Trophoblast cell (in vitro differentiated cells and primary cell): ENCODE data around the gene LONP2.

Experiments used
- DNase-seq, 2 donors: peaks; one replicate each; pipeline ENCODE4 v3.0.0-alpha.2; 2016
- H2AFZ ChIP-seq: 2 replicates; pipeline ENCODE4 v1.6.1; 2013; ENCODE audit warnings: low read length, moderate library complexity, mild to moderate bottlenecking; ENCODE audit not compliant: insufficient read depth, poor library complexity
- H2AK5ac ChIP-seq: 2 replicates; pipeline ENCODE4 v1.6.1; 2013; ENCODE audit warnings: mild to moderate bottlenecking, low read length
- H2BK120ac ChIP-seq: 2 replicates; pipeline ENCODE4 v1.6.1; 2013; ENCODE audit warnings: low read length, mild to moderate bottlenecking, moderate library complexity; ENCODE audit not compliant: insufficient read depth, poor library complexity
- H2BK12ac ChIP-seq: 2 replicates; pipeline ENCODE4 v1.6.1; 2013; ENCODE audit warnings: mild to moderate bottlenecking, low read length, moderate library complexity
- H2BK5ac ChIP-seq: 2 replicates; pipeline ENCODE4 v1.6.1; 2013; ENCODE audit warnings: low read length, low read depth, moderate library complexity, mild to moderate bottlenecking; ENCODE audit not compliant: poor library complexity
- H3K14ac ChIP-seq: 2 replicates; pipeline ENCODE4 v1.6.1; 2013; ENCODE audit warnings: mild to moderate bottlenecking, low read length
- H3K18ac ChIP-seq: 2 replicates; pipeline ENCODE4 v1.6.1; 2013; ENCODE audit warnings: mild to moderate bottlenecking, low read length
- H3K23ac ChIP-seq: 2 replicates; pipeline ENCODE4 v1.6.1; 2013; ENCODE audit warnings: low read length
- H3K27ac ChIP-seq: 2 replicates; pipeline ENCODE4 v1.5.1; 2013; ENCODE audit warnings: low read depth, mild to moderate bottlenecking, inconsistent platforms, low read length, moderate library complexity
- H3K27me3 ChIP-seq: 2 replicates; pipeline ENCODE4 v1.6.1; 2013; ENCODE audit warnings: inconsistent platforms, mild to moderate bottlenecking, low read length, moderate library complexity; ENCODE audit not compliant: insufficient read depth
- H3K36me3 ChIP-seq, 2 experiments: 1 replicate in 1 of 2; 2 replicates in 1 of 2; pipeline ENCODE4 v1.6.1; 2013; ENCODE audit warnings: low read length in 2 of 2, mild to moderate bottlenecking in 2 of 2, moderate library complexity in 1 of 2; ENCODE audit not compliant: insufficient read depth in 2 of 2, control insufficient read depth in 1 of 2
- H3K4ac ChIP-seq: 2 replicates; pipeline ENCODE4 v1.6.1; 2013; ENCODE audit warnings: low read depth, mild to moderate bottlenecking, low read length, moderate library complexity
- H3K4me1 ChIP-seq, 2 experiments: 1 replicate in 1 of 2; 2 replicates in 1 of 2; pipeline ENCODE4 v1.6.1; 2013; ENCODE audit warnings: low read length in 2 of 2, mild to moderate bottlenecking in 2 of 2, moderate library complexity in 1 of 2; ENCODE audit not compliant: insufficient read depth in 2 of 2, control insufficient read depth in 1 of 2
- H3K4me2 ChIP-seq: 2 replicates; pipeline ENCODE4 v1.6.1; 2013; ENCODE audit warnings: inconsistent platforms, mild to moderate bottlenecking, low read length, moderate library complexity
- H3K4me3 ChIP-seq: 2 replicates; pipeline ENCODE4 v1.5.1; 2013; ENCODE audit warnings: mild to moderate bottlenecking, low read depth, low read length, inconsistent platforms
- H3K79me1 ChIP-seq: one replicate; pipeline ENCODE4 v1.6.1; 2013; ENCODE audit warnings: low read length
- H3K79me2 ChIP-seq: 2 replicates; pipeline ENCODE4 v1.6.1; 2013; ENCODE audit warnings: low read length, mild to moderate bottlenecking; ENCODE audit not compliant: control insufficient read depth, insufficient read depth, poor library complexity
- H3K9ac ChIP-seq: 2 replicates; pipeline ENCODE4 v1.6.1; 2013; ENCODE audit warnings: mild to moderate bottlenecking, low read length
- H3K9me3 ChIP-seq: 2 replicates; pipeline ENCODE4 v1.6.1; 2013; ENCODE audit warnings: low read depth, mild to moderate bottlenecking, control low read depth, inconsistent platforms, low read length; ENCODE audit not compliant: insufficient read depth
- H4K12ac ChIP-seq: 2 replicates; pipeline ENCODE4 v1.6.1; 2013; ENCODE audit warnings: low read depth, mild to moderate bottlenecking, low read length, moderate library complexity
- H4K8ac ChIP-seq: 2 replicates; pipeline ENCODE4 v1.6.1; 2013; ENCODE audit warnings: low read depth, mild to moderate bottlenecking, low read length, moderate library complexity
- H4K91ac ChIP-seq: one replicate; pipeline ENCODE4 v1.6.1; 2013; ENCODE audit warnings: low read depth, mild to moderate bottlenecking, low read length, moderate library complexity
- WGBS: extraction: QIAGEN DNeasy Blood & Tissue Kit; methylation state at CpG from one replicate; pipeline ENCODE4 v1.1.7; 2013; ENCODE audit warnings: missing lambda C conversion rate; ENCODE audit not compliant: insufficient read length, insufficient coverage; ENCODE audit errors: extremely low coverage; 5-methylcytosine and 5-hydroxymethylcytosine counted together

Gene LONP2

GRCh38 chr16:48277158-48277557, 33.1 kb downstream of the LONP2 start:
- Histone ChIP-seq H3K4me2 (no peak overlapping the region), H3K4me1 (no peaks in the 10 kb centered on the region), H3K9ac (no peak overlapping the region), H4K12ac (no peak overlapping the region), H2AFZ (no peak overlapping the region), H3K14ac (no peak overlapping the region), H3K9me3 (no peaks in the 10 kb centered on the region), H3K36me3 (peaks cover 0 to 2% of the 10 kb centered on the region in 2 experiments), H3K79me1 (no peaks in the 10 kb centered on the region), H2AK5ac (no peak overlapping the region), H3K4ac (no peak overlapping the region), H3K27me3 (no peaks in the 10 kb centered on the region), H3K23ac (no peak overlapping the region), H2BK120ac (no peak overlapping the region), H4K91ac (no peak overlapping the region), H3K4me3 (no peak overlapping the region), H2BK12ac (no peak overlapping the region), H2BK5ac (no peak overlapping the region), H4K8ac (no peak overlapping the region), H3K27ac (no peak overlapping the region), H3K79me2 (no peaks in the 10 kb centered on the region), H3K18ac (no peak overlapping the region)
- no peak for DNase-seq
- WGBS, result no CpG with 5 or more reads among the region's 5 CpGs

GRCh38 chr16:48279199-48279598, 35.1 kb downstream of the LONP2 start:
- Histone ChIP-seq H3K27me3 (no peaks in the 10 kb centered on the region), H2AFZ (no peak overlapping the region), H2BK5ac (no peak overlapping the region), H2BK12ac (no peak overlapping the region), H3K4me2 (no peak overlapping the region), H3K18ac (no peak overlapping the region), H3K4ac (no peak overlapping the region), H3K9ac (no peak overlapping the region), H3K14ac (no peak overlapping the region), H3K36me3 (peaks cover 0 to 2% of the 10 kb centered on the region in 2 experiments), H3K4me1 (no peaks in the 10 kb centered on the region), H2BK120ac (no peak overlapping the region), H3K79me2 (no peaks in the 10 kb centered on the region), H3K4me3 (no peak overlapping the region), H3K79me1 (no peaks in the 10 kb centered on the region), H3K27ac (no peak overlapping the region), H4K91ac (no peak overlapping the region), H4K12ac (no peak overlapping the region), H4K8ac (no peak overlapping the region), H3K9me3 (no peaks in the 10 kb centered on the region), H2AK5ac (no peak overlapping the region), H3K23ac (no peak overlapping the region)
- DNase-seq, result no peak
- WGBS, result no CpG with 5 or more reads among the region's 2 CpGs

GRCh38 chr16:48280546-48280945, 36.4 kb downstream of the LONP2 start:
- no peak for DNase-seq
- Histone ChIP-seq H2AK5ac (no peak overlapping the region), H3K36me3 (peaks cover 0 to 2% of the 10 kb centered on the region in 2 experiments), H3K23ac (no peak overlapping the region), H3K4ac (no peak overlapping the region), H4K8ac (no peak overlapping the region), H2AFZ (no peak overlapping the region), H2BK120ac (no peak overlapping the region), H3K4me1 (no peaks in the 10 kb centered on the region), H3K9ac (no peak overlapping the region), H2BK5ac (no peak overlapping the region), H3K9me3 (no peaks in the 10 kb centered on the region), H3K79me2 (no peaks in the 10 kb centered on the region), H4K91ac (no peak overlapping the region), H3K4me2 (no peak overlapping the region), H2BK12ac (no peak overlapping the region), H3K14ac (no peak overlapping the region), H3K18ac (no peak overlapping the region), H3K79me1 (no peaks in the 10 kb centered on the region), H3K27me3 (no peaks in the 10 kb centered on the region), H3K4me3 (no peak overlapping the region), H3K27ac (no peak overlapping the region), H4K12ac (no peak overlapping the region)
- no CpG with 5 or more reads among the region's 2 CpGs for WGBS

- H4K8ac ChIP-seq, result no peak overlapping the region
Measured at GRCh38 chr16:48282636-48283263, 38.6 kb downstream of the LONP2 start.

More at GRCh38 chr16:48282636-48283263, 38.6 kb downstream of the LONP2 start:
- H3K36me3 ChIP-seq, result peaks cover 4 to 5% of the 10 kb centered on the region in 2 experiments
- H2AFZ ChIP-seq, result no peak overlapping the region
- H3K4ac ChIP-seq, result no peak overlapping the region
- no peak overlapping the region for H3K4me2 ChIP-seq
- no CpG with 5 or more reads among the region's 2 CpGs for WGBS
- no peak overlapping the region for H2AK5ac ChIP-seq
- no peaks in the 10 kb centered on the region for H3K4me1 ChIP-seq
- H2BK12ac ChIP-seq, result no peak overlapping the region
- H3K23ac ChIP-seq, result no peak overlapping the region
- no peak overlapping the region for H3K14ac ChIP-seq
- no peak for DNase-seq
- no peak overlapping the region for H3K4me3 ChIP-seq
- no peaks in the 10 kb centered on the region for H3K79me1 ChIP-seq
- no peak overlapping the region for H2BK120ac ChIP-seq
- no peaks in the 10 kb centered on the region for H3K27me3 ChIP-seq
- H4K91ac ChIP-seq, result no peak overlapping the region
- no peak overlapping the region for H3K27ac ChIP-seq
- no peak overlapping the region for H2BK5ac ChIP-seq
- H4K12ac ChIP-seq, result no peak overlapping the region
- H3K79me2 ChIP-seq, result no peaks in the 10 kb centered on the region
- no peaks in the 10 kb centered on the region for H3K9me3 ChIP-seq
- H3K18ac ChIP-seq, result no peak overlapping the region
- H3K9ac ChIP-seq, result no peak overlapping the region
